Subcutaneous abdominal adipose tissue (tissue), 5 donors: ENCODE data around the gene HHLA2.

Experiments
- H3K27ac ChIP-seq: one replicate; pipeline ENCODE4 v1.7.0; 2013; ENCODE audit warnings: low read depth, mild to moderate bottlenecking, inconsistent platforms, low read length, moderate library complexity
- H3K27me3 ChIP-seq, 5 donors: one replicate each; pipeline ENCODE4 v1.7.0; 2013; ENCODE audit warnings: low read length in 5 of 5, inconsistent platforms in 1 of 5; ENCODE audit not compliant: control insufficient read depth in 5 of 5, insufficient read depth in 4 of 5
- H3K36me3 ChIP-seq, 5 donors: one replicate each; pipeline ENCODE4 v1.7.0; 2013; ENCODE audit warnings: low read length in 5 of 5; ENCODE audit not compliant: control insufficient read depth in 5 of 5, insufficient read depth in 5 of 5
- H3K4me1 ChIP-seq, 5 donors: one replicate each; pipeline ENCODE4 v1.7.0; 2013; ENCODE audit warnings: low read length in 5 of 5, mild to moderate bottlenecking in 3 of 5, moderate library complexity in 1 of 5; ENCODE audit not compliant: control insufficient read depth in 5 of 5, insufficient read depth in 5 of 5
- H3K4me3 ChIP-seq, 5 donors: one replicate each; pipeline ENCODE4 v1.7.0; 2013; ENCODE audit warnings: low read length in 5 of 5, low read depth in 1 of 5
- H3K9ac ChIP-seq, 5 donors: one replicate each; pipeline ENCODE4 v1.7.0; 2013; ENCODE audit warnings: low read length in 5 of 5, mild to moderate bottlenecking in 4 of 5, moderate library complexity in 3 of 5
- H3K9me3 ChIP-seq, 5 donors: one replicate each; pipeline ENCODE4 v1.7.0; 2013; ENCODE audit warnings: low read length in 5 of 5; ENCODE audit not compliant: control insufficient read depth in 5 of 5
- donor health status: healthy.
- donor health status: healthy.
- donor health status: healthy.
- donor health status: healthy.
- donor health status: healthy.

HHLA2 gene

GRCh38 chr3:108401836-108402235, 105.5 kb downstream of the HHLA2 start:
- Histone ChIP-seq H3K9ac (no peak overlapping the region), H3K9me3 (peaks cover 0 to 4% (median 0%) of the 10 kb centered on the region in 5 donors), H3K36me3 (no peaks in the 10 kb centered on the region), H3K4me3 (no peak overlapping the region), H3K4me1 (no peaks in the 10 kb centered on the region), H3K27ac (no peak overlapping the region), H3K27me3 (no peaks in the 10 kb centered on the region)

- Histone ChIP-seq H3K27me3 (no peaks in the 10 kb centered on the region), H3K36me3 (no peaks in the 10 kb centered on the region), H3K4me1 (no peaks in the 10 kb centered on the region), H3K27ac (no peak overlapping the region), H3K9me3 (peaks cover 0 to 4% (median 0%) of the 10 kb centered on the region in 5 donors), H3K4me3 (no peak overlapping the region), H3K9ac (no peak overlapping the region)
Measured at GRCh38 chr3:108403198-108403597, 106.8 kb downstream of the HHLA2 start.

- Histone ChIP-seq H3K36me3 (no peaks in the 10 kb centered on the region), H3K4me1 (no peaks in the 10 kb centered on the region), H3K27me3 (no peaks in the 10 kb centered on the region), H3K4me3 (no peak overlapping the region), H3K9ac (no peak overlapping the region), H3K27ac (no peak overlapping the region), H3K9me3 (peaks cover 0 to 4% (median 0%) of the 10 kb centered on the region in 5 donors)
Measured at GRCh38 chr3:108403686-108404345, 107.5 kb downstream of the HHLA2 start.

- no peaks in the 10 kb centered on the region for H3K36me3 ChIP-seq
- H3K27me3 ChIP-seq, result no peaks in the 10 kb centered on the region
- H3K4me3 ChIP-seq, result no peak overlapping the region
- no peaks in the 10 kb centered on the region for H3K4me1 ChIP-seq
- H3K9ac ChIP-seq, result no peak overlapping the region
- H3K27ac ChIP-seq, result no peak overlapping the region
- peaks cover 0 to 4% (median 0%) of the 10 kb centered on the region in 5 donors for H3K9me3 ChIP-seq
Measured at GRCh38 chr3:108404368-108404767, 108.0 kb downstream of the HHLA2 start.

GRCh38 chr3:108406063-108406660, 109.8 kb downstream of the HHLA2 start:
- no peaks in the 10 kb centered on the region for H3K27me3 ChIP-seq
- H3K4me3 ChIP-seq, result no peak overlapping the region
- H3K9me3 ChIP-seq, result no peaks in the 10 kb centered on the region
- no peaks in the 10 kb centered on the region for H3K4me1 ChIP-seq
- no peaks in the 10 kb centered on the region for H3K36me3 ChIP-seq
- no peak overlapping the region for H3K27ac ChIP-seq
- H3K9ac ChIP-seq, result no peak overlapping the region

GRCh38 chr3:108406661-108407206, 110.4 kb downstream of the HHLA2 start:
- Histone ChIP-seq H3K4me1 (no peaks in the 10 kb centered on the region), H3K4me3 (no peak overlapping the region), H3K9me3 (no peaks in the 10 kb centered on the region), H3K27me3 (no peaks in the 10 kb centered on the region), H3K27ac (no peak overlapping the region), H3K9ac (no peak overlapping the region), H3K36me3 (no peaks in the 10 kb centered on the region)

- H3K27me3 ChIP-seq, result no peaks in the 10 kb centered on the region
- H3K4me3 ChIP-seq, result no peak overlapping the region
- no peak overlapping the region for H3K9ac ChIP-seq
- H3K27ac ChIP-seq, result no peak overlapping the region
- H3K36me3 ChIP-seq, result no peaks in the 10 kb centered on the region
- no peaks in the 10 kb centered on the region for H3K9me3 ChIP-seq
- H3K4me1 ChIP-seq, result no peaks in the 10 kb centered on the region
Measured at GRCh38 chr3:108407886-108408285, 111.5 kb downstream of the HHLA2 start.

GRCh38 chr3:108408883-108409799, 112.8 kb downstream of the HHLA2 start:
- Histone ChIP-seq H3K36me3 (no peaks in the 10 kb centered on the region), H3K9me3 (no peaks in the 10 kb centered on the region), H3K9ac (no peak overlapping the region), H3K4me1 (no peaks in the 10 kb centered on the region), H3K27me3 (no peaks in the 10 kb centered on the region), H3K4me3 (no peak overlapping the region), H3K27ac (no peak overlapping the region)

- Histone ChIP-seq H3K4me3 (no peak overlapping the region), H3K27me3 (no peaks in the 10 kb centered on the region), H3K4me1 (no peaks in the 10 kb centered on the region), H3K27ac (no peak overlapping the region), H3K36me3 (no peaks in the 10 kb centered on the region), H3K9ac (no peak overlapping the region), H3K9me3 (no peaks in the 10 kb centered on the region)
Measured at GRCh38 chr3:108409800-108410178, 113.4 kb downstream of the HHLA2 start.

- H3K36me3 ChIP-seq, result no peaks in the 10 kb centered on the region
- no peak overlapping the region for H3K4me3 ChIP-seq
- no peak overlapping the region for H3K9ac ChIP-seq
- H3K4me1 ChIP-seq, result no peaks in the 10 kb centered on the region
- H3K27me3 ChIP-seq, result no peaks in the 10 kb centered on the region
- no peaks in the 10 kb centered on the region for H3K9me3 ChIP-seq
- H3K27ac ChIP-seq, result no peak overlapping the region
Measured at GRCh38 chr3:108410531-108410984, 114.2 kb downstream of the HHLA2 start.
